Vagina (tissue), 2 donors: Measurements from ENCODE around the gene ADGRG3.
A peak's percentile ranks its signal among the peaks of the same experiment; 100 is the strongest.

Experiments
- CTCF ChIP-seq, 3 experiments: fragments of 450-650 bp in 2 of 3; fragments of 200-600 bp in 1 of 3; sonication (generic) in 1 of 3; IDR thresholded peaks; one replicate each; pipeline ENCODE4 v1.5.1; 2017 to 2019; ENCODE audit warnings: antibody characterized with exemption in 3 of 3, mild to moderate bottlenecking in 2 of 3, moderate library complexity in 2 of 3
- POLR2AphosphoS5 ChIP-seq, 2 donors: sonication (generic); formaldehyde crosslinking; IDR thresholded peaks; one replicate each; pipeline ENCODE4 v1.9.0; 2017; ENCODE audit warnings: antibody characterized with exemption in 2 of 2, mild to moderate bottlenecking in 2 of 2, low read depth in 1 of 2; ENCODE audit not compliant: insufficient read depth in 1 of 2

- TF ChIP-seq POLR2AphosphoS5 (IDR thresholded peaks at IDR 0.05; ENCODE audit: insufficient read depth in 1 of 2, low read depth in 1 of 2) (peak; percentile 78 to 96), CTCF (IDR thresholded peaks at IDR 0.05) (no peak)
Observed at GRCh38 chr16:57734925-57735754, 67.0 kb downstream of the ADGRG3 start.
